ENCODE data around the gene CAMK2B. TPM values are rescaled to one million over a fixed set of nuclear protein-coding genes. Genes with fewer than 3 reads are reported as not detected.
"Not testable (repeated sequence)": the region's sequence is repeated elsewhere in the genome, so short reads cannot be mapped to it uniquely, and the experiment has no call there.

The CAMK2B gene
- total and polyA plus RNA-seq, 12 donors: 0.25 to 82.3 (median 6.5) TPM; not detected in 2

GRCh38 chr7:44175730-44176129, 149.7 kb downstream of the CAMK2B start:
- no peaks in the 10 kb centered on the region for H3K9me3 ChIP-seq (replicated peaks in 1 of 3)
- H3K27ac ChIP-seq: no peak overlapping the region
- TF ChIP-seq CTCF (IDR thresholded peaks at IDR 0.05): no peak
- TF ChIP-seq POLR2A (IDR thresholded peaks at IDR 0.05): no peak
- intact Hi-C loops (cut with DNase I): no loop called here
- peak in 6 of 7 donors; percentile 26 to 46 (median 38) for DNase-seq
- H3K4me3 ChIP-seq: no peak overlapping the region
- no peaks in the 10 kb centered on the region for H3K4me1 ChIP-seq (replicated peaks in 1 of 2)
- WGBS, 4 donors: 54 to 59% (median 56%) methylated on average over 3 of the region's 3 CpGs
- no peaks in the 10 kb centered on the region for H3K36me3 ChIP-seq (replicated peaks in 1 of 2)
- H3K27me3 ChIP-seq: no peaks in the 10 kb centered on the region

GRCh38 chr7:44174694-44174948, 150.8 kb downstream of the CAMK2B start:
- H3K4me3 ChIP-seq; H3K9me3 ChIP-seq (replicated peaks in 1 of 3); H3K36me3 ChIP-seq (replicated peaks in 1 of 2); H3K27me3 ChIP-seq; H3K27ac ChIP-seq; DNase-seq; intact Hi-C loops (cut with DNase I); H3K4me1 ChIP-seq (replicated peaks in 1 of 2): not testable (repeated sequence)
- WGBS, 4 donors: 61 to 77% (median 73%) methylated on average over 1 of the region's 1 CpG

- Histone ChIP-seq H3K27ac (no peak overlapping the region), H3K9me3 (replicated peaks in 1 of 3) (no peaks in the 10 kb centered on the region), H3K36me3 (replicated peaks in 1 of 2) (no peaks in the 10 kb centered on the region), H3K4me1 (replicated peaks in 1 of 2) (no peaks in the 10 kb centered on the region), H3K27me3 (no peaks in the 10 kb centered on the region), H3K4me3 (no peak overlapping the region)
- TF ChIP-seq POLR2A (IDR thresholded peaks at IDR 0.05) (no peak), CTCF (IDR thresholded peaks at IDR 0.05) (no peak)
- DNase-seq: peak in 1 of 7 donors; percentile 11
- intact Hi-C loops (cut with DNase I): no loop called here
- WGBS, 4 donors: 43 to 53% (median 50%) methylated on average over 3 of the region's 3 CpGs
These were observed 151.3 kb downstream of the CAMK2B start for GRCh38 chr7:44173911-44174693.

- H3K36me3 ChIP-seq (replicated peaks in 1 of 2): no peaks in the 10 kb centered on the region
- H3K27ac ChIP-seq: no peak overlapping the region
- H3K4me3 ChIP-seq: no peak overlapping the region
- intact Hi-C loops (cut with DNase I): no loop called here
- TF ChIP-seq CTCF (IDR thresholded peaks at IDR 0.05) (no peak), POLR2A (IDR thresholded peaks at IDR 0.05) (no peak)
- no peaks in the 10 kb centered on the region for H3K27me3 ChIP-seq
- H3K9me3 ChIP-seq (replicated peaks in 1 of 3): no peaks in the 10 kb centered on the region
- 84 to 92% (median 88%) methylated on average over 6 of the region's 6 CpGs for WGBS, 4 donors
- DNase-seq: no peak
- no peaks in the 10 kb centered on the region for H3K4me1 ChIP-seq (replicated peaks in 1 of 2)
These were observed 152.5 kb downstream of the CAMK2B start for GRCh38 chr7:44172803-44173424.

- TF ChIP-seq POLR2A (IDR thresholded peaks at IDR 0.05) (no peak), CTCF (IDR thresholded peaks at IDR 0.05) (no peak)
- H3K9me3 ChIP-seq (replicated peaks in 1 of 3): no peaks in the 10 kb centered on the region
- H3K4me3 ChIP-seq: no peak overlapping the region
- intact Hi-C loops (cut with DNase I): no loop called here
- DNase-seq: no peak
- no peak overlapping the region for H3K27ac ChIP-seq
- H3K4me1 ChIP-seq (replicated peaks in 1 of 2): no peaks in the 10 kb centered on the region
- no peaks in the 10 kb centered on the region for H3K27me3 ChIP-seq
- no peaks in the 10 kb centered on the region for H3K36me3 ChIP-seq (replicated peaks in 1 of 2)
These were observed 153.0 kb downstream of the CAMK2B start for GRCh38 chr7:44172352-44172751.

GRCh38 chr7:44171901-44172300, 153.5 kb downstream of the CAMK2B start:
- H3K9me3 ChIP-seq (replicated peaks in 1 of 3); intact Hi-C loops (cut with DNase I); H3K27ac ChIP-seq; H3K27me3 ChIP-seq; H3K4me3 ChIP-seq; H3K4me1 ChIP-seq (replicated peaks in 1 of 2); H3K36me3 ChIP-seq (replicated peaks in 1 of 2): not testable (repeated sequence)
- DNase-seq: peak in 1 of 7 donors; percentile 12
- 91 to 96% (median 92%) methylated on average over 9 of the region's 9 CpGs for WGBS, 4 donors
